ENCODE measurements around the gene ETS1. TPM values are rescaled to one million over a fixed set of nuclear protein-coding genes. Genes with fewer than 3 reads are reported as not detected.

The ETS1 gene
- total and polyA plus RNA-seq, 5 experiments from 2014 or later: 407 to 962 (median 433) TPM

DNA sequence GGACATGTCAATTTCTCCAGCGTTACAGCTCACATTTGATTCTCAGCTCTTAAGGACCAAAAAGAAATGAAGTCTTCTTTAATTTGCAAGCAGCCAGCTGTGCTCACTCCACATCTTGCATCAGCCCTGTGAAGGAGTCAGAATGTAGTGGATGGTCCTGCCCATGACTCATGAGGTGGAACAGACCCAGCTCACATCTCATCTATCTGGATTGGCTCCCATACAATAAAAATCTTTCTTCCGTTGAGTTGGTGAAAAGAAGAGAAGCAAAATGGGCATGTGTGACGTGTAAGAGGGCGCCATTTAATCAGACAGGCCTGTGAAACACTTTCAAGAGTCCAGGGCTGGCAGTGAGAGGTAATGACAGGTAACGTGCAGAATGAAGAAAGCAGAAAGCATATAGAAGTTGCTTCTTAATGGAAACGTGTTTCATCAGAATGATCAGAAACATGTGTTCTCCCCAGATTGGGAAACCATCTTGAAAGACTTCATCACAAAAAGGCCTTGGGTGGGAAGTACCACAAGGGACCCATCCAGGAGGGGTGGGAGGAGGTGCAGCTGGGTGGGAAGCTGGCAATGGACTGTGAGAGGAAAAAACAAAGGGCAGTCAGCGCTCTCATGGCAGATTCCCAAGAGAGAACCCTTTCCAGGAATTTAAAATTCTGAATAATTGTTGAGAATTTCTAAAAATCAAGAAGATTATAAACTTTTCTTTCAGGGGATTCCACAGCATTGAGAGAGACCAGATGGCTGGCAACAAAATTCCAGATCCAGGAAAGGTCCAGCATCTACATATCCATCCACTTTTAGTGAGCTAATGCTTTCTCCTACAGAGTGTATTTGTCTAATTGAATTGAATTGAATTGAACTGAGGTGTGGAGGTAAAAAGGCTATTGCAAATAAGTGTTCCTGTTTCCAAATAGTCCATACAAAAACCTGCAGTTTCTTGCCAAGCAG is 57.0 kb downstream of the ETS1 start:
- Mint-ChIP-seq H3K4me1 (peaks cover 39 to 68% (median 61%) of the 10 kb centered on the region in 4 donors), H3K27ac (peak overlapping the region in 4 of 10 donors; percentile 40 to 94 (median 76))
- POLR2A ChIA-PET: interaction anchor here (0.8 to 17.9 kb wide), 7 partner anchors 10 to 94 kb away, joined by 3 to 476 read pairs (median 7); no protein-coding TSS in a partner anchor

DNA sequence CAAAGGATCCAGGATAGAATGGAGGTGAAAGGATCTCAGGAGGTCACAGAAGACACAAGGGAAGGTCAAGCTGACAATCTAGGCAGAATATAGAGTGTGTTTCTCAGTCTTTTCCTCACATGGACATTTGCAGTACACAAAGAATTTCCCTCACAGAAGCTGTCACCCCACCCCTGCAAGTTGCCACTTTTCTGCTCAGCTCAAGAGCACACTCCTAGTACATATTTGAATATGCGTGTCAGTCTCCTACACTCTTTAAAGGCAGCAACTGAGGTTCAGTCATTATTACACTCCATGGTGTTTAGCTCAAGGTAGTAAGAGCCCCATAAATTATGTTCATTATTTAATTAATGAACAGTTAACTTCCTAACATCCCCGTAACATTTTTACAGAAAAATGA is 59.1 kb downstream of the ETS1 start:
- no peaks in the 10 kb centered on the region for H3K27me3 Mint-ChIP-seq
- H3K4me1 Mint-ChIP-seq: peaks cover 43 to 73% (median 69%) of the 10 kb centered on the region in 4 donors
- ATAC-seq: no peak
- H3K9me3 Mint-ChIP-seq: peaks cover 0 to 2% (median 0%) of the 10 kb centered on the region in 9 donors
- H3K4me3 Mint-ChIP-seq: peak overlapping the region in 7 of 10 donors; percentile 11 to 80 (median 36)
- POLR2A ChIA-PET: interaction anchor here (0.7 to 17.9 kb wide), 6 partner anchors 10 to 96 kb away, joined by 3 to 476 read pairs (median 4); no protein-coding TSS in a partner anchor
- peak overlapping the region; percentile 93 to 98 (median 96) for H3K27ac Mint-ChIP-seq
- H3K36me3 Mint-ChIP-seq: no peaks in the 10 kb centered on the region
- DNase-seq: no peak

More for the DNA sequence above, 57.0 kb downstream of the ETS1 start:
- ATAC-seq (no peak), DNase-seq (no peak)
- H3K27me3 Mint-ChIP-seq: no peaks in the 10 kb centered on the region
- no peak overlapping the region for H3K4me3 Mint-ChIP-seq
- no peaks in the 10 kb centered on the region for H3K36me3 Mint-ChIP-seq
- H3K9me3 Mint-ChIP-seq: peaks cover 0 to 2% (median 0%) of the 10 kb centered on the region in 9 donors

DNA sequence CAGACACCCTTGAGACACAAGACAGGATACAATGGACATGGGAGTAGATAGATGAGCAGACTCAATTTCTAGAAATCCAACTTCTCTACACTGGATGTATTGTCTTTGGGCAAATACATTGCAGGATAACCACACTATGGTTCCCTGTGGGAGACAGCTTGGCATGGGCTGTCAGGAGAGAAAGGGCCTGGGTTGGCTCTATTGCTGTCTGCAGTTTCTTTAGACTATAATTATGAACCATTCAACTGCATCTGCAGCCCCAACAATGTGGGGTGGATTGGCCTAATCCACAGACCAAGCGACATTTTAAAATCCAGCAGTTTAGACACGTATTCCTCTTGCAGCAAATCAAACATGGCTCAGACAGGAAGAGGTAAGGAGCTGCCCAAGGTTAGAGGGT is 60.3 kb downstream of the ETS1 start:
- Mint-ChIP-seq H3K9me3 (peaks cover 0 to 2% (median 0%) of the 10 kb centered on the region in 9 donors), H3K27ac (peak overlapping the region; percentile 93 to 98 (median 96)), H3K4me3 (peak overlapping the region in 9 of 10 donors; percentile 26 to 80 (median 55)), H3K4me1 (peaks cover 40 to 79% (median 71%) of the 10 kb centered on the region in 4 donors), H3K27me3 (no peaks in the 10 kb centered on the region), H3K36me3 (peaks cover 0 to 2% (median 0%) of the 10 kb centered on the region in 3 donors)
- POLR2A ChIA-PET: interaction anchor here (0.8 to 17.9 kb wide), 9 partner anchors 9 to 97 kb away, joined by 3 to 476 read pairs (median 17); no protein-coding TSS in a partner anchor
- no peak for ATAC-seq
- DNase-seq: no peak

DNA sequence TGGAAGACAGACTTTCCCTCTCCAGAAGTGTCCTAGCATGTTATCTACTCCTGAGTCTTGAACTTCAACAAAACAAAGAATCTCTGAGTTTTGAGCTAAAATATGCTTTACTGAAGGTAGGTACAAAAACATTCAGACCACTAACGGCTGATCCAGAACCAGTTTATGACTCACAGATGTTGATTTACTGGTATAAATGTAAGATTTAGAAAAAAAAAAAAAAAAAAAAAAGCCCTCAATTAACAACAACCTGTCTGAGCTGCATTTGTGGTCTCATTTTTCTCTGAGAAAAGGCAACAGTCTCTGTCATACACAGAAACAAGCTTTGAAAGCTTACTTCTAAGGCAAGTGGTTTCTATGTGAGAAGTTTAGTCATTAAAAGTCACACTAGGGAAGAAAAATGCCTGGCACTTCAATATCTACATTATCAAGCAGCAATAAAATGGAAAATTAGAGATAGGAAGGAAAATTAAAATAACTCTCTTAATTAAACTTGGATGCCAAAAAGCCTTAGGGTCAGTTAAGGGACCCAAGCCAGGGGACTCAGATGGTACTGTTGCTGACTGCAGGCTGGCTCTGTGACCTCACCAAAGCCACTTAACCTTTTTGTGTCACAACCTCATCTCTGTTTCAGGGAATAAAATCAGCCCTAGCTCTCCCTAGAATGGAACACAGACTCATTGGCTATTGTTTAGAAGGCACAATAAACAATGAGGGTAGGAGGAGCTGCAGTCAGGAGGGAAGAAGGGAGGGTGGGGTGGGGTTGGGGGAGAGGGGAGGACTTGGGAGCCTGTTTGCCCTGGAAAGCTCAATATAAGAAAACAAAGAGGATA is 61.7 kb downstream of the ETS1 start:
- POLR2A ChIA-PET: interaction anchor here (0.6 to 17.9 kb wide), 28 partner anchors 8 to 353 kb away, joined by 3 to 476 read pairs (median 5); no protein-coding TSS in a partner anchor
- Mint-ChIP-seq H3K36me3 (peaks cover 10 to 12% (median 12%) of the 10 kb centered on the region in 3 donors), H3K4me1 (peaks cover 40 to 79% (median 71%) of the 10 kb centered on the region in 4 donors), H3K27me3 (no peaks in the 10 kb centered on the region), H3K9me3 (peaks cover 0 to 2% (median 0%) of the 10 kb centered on the region in 9 donors), H3K4me3 (peak overlapping the region; percentile 55 to 81 (median 64)), H3K27ac (peak overlapping the region; percentile 93 to 98 (median 96))
- DNase-seq: peak in 6 of 10 donors; percentile 41 to 87 (median 71)
- peak; percentile 54 to 63 for ATAC-seq

DNA sequence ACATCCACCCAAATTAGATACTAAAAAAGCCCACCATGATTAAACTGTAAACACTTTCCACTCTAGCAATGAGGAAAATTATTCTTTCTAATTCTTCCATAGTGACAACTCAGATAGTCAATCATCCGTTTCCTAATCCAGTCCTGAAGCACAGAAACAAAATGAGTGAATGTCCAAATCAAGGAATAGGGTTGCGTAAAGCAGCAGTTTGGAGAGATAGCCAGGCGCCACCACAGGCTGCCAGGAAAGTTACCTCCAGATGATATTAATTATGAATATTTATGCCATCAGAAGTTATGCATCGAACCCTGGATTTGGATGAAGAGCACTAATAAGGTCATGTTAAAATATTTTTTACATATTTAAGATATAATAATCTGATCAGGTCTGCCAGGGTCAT is 63.2 kb downstream of the ETS1 start:
- Mint-ChIP-seq H3K27me3 (no peaks in the 10 kb centered on the region), H3K36me3 (peaks cover 23 to 26% (median 25%) of the 10 kb centered on the region in 3 donors), H3K4me1 (peaks cover 37 to 66% (median 62%) of the 10 kb centered on the region in 4 donors), H3K4me3 (peak overlapping the region; percentile 88 to 99 (median 98)), H3K9me3 (no peaks in the 10 kb centered on the region), H3K27ac (peak overlapping the region; percentile 93 to 100 (median 96))
- POLR2A ChIA-PET: interaction anchor here (1.5 to 28.4 kb wide), 9 partner anchors 10 to 221 kb away, joined by 7 to 603 read pairs (median 161); no protein-coding TSS in a partner anchor
- ATAC-seq (no peak), DNase-seq (no peak)

DNA sequence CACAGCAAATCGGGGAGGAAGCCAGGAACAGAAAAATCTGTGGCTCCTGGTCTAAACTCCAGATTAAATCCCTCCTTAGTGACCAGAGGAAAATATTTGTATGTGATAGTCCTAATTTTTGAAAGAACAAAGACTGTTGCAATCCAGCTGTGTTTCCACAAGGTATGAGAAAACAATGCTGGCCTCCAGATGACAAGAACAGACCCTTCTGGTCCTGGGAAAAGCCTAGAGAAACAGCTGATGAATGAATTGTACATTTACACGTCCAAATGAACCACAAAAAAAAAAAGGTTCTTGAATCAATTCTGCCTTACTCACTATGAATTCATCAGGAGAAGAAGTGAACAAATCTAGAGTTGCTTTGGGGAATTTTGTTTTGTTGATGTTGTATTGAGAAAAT is 63.7 kb downstream of the ETS1 start:
- ATAC-seq (no peak), DNase-seq (no peak)
- POLR2A ChIA-PET: interaction anchor here (0.7 to 28.4 kb wide), 21 partner anchors 9 to 233 kb away, joined by 3 to 603 read pairs (median 8); partner anchors contain the start of gene FLI1
- H3K27me3 Mint-ChIP-seq: no peaks in the 10 kb centered on the region
- no peaks in the 10 kb centered on the region for H3K9me3 Mint-ChIP-seq
- peak overlapping the region; percentile 88 to 99 (median 98) for H3K4me3 Mint-ChIP-seq
- peaks cover 28 to 31% (median 31%) of the 10 kb centered on the region in 3 donors for H3K36me3 Mint-ChIP-seq
- H3K27ac Mint-ChIP-seq: peak overlapping the region; percentile 93 to 100 (median 96)
- H3K4me1 Mint-ChIP-seq: peaks cover 35 to 66% (median 58%) of the 10 kb centered on the region in 4 donors

DNA sequence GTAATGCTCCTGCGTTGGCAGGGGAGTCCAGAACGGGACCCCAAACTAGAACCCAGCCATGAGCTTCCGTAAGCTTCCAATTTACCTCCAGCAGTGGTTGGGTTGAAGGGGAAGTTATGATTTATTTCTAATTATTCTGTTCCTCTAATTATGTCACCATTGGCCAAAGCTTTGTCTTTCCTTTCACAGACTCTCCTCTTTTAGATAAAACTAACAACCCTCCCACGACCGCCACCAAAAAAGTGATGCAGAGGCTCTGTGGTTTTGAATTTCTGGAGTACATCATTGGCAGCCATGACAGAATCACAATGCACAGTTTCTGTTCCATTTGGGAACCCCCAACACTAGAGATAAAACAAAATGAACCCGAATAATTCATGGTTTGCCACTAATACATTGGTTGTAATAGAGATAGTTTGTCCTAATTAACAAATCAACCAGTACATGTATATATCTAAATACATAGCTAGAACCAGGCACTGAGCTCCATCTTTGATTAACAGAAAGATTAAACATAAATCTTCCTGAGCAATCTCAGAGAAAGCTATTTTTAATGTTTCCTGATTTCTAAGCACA is 64.3 kb downstream of the ETS1 start:
- Mint-ChIP-seq H3K4me1 (peaks cover 33 to 66% (median 54%) of the 10 kb centered on the region in 4 donors), H3K27ac (peak overlapping the region; percentile 93 to 100 (median 96)), H3K36me3 (peaks cover 34 to 37% (median 37%) of the 10 kb centered on the region in 3 donors), H3K27me3 (no peaks in the 10 kb centered on the region), H3K4me3 (peak overlapping the region; percentile 88 to 99 (median 98)), H3K9me3 (no peaks in the 10 kb centered on the region)
- ATAC-seq: peak; percentile 13 to 16
- peak in 8 of 10 donors; percentile 59 to 78 (median 70) for DNase-seq
- POLR2A ChIA-PET: interaction anchor here (0.6 to 28.4 kb wide), 26 partner anchors 8 to 233 kb away, joined by 3 to 603 read pairs (median 7); partner anchors contain the start of gene FLI1

DNA sequence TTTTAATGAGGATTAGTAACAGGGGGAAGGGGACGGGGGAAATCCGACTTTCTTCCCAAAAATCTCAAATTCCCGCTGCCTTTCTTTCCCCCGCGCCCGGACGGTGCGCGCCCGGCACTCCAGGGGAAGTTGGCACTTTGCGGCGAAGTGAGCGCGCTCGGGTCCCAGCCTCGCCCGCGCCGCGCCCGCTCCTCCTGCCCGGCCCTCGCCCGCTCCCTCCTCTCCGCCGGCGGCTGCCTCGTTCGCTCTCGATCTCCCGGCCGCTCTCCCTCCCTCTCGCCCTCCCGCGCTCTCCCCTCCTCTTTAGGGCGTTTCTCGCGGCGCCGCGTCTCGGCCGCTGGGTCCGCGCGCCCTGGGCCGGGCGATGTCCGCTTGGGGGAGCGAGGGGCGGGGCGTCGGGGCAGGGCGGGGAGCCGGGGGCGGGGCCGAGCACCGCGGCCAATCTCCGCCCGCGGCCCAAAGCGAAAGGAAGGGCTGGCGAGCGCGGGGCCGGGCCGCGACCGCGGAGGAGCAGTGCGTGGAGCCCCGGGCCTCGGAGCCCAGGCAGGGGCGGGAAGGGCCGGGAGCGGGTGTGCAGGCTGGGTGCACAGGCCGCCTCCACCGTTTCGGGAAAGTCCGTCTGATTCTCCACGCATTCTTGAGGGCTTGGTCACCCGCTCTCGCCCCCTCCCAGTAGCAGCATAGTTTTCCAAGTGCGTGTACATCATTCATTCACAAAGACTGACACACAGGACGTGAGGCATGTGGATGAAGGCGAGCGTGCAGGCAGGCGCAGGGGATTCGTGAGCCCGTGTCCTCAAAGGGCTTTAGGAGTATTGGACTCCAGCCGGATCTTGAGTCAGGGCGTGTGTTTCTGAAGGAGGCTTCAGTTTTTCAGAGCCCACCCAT is 65.1 kb downstream of the ETS1 start:
- no peaks in the 10 kb centered on the region for H3K9me3 Mint-ChIP-seq
- peak overlapping the region; percentile 93 to 100 (median 96) for H3K27ac Mint-ChIP-seq
- peaks cover 42 to 45% (median 44%) of the 10 kb centered on the region in 3 donors for H3K36me3 Mint-ChIP-seq
- no peaks in the 10 kb centered on the region for H3K27me3 Mint-ChIP-seq
- H3K4me1 Mint-ChIP-seq: peaks cover 30 to 65% (median 50%) of the 10 kb centered on the region in 4 donors
- POLR2A ChIA-PET: interaction anchor here (0.6 to 28.4 kb wide), 33 partner anchors 8 to 308 kb away, joined by 3 to 603 read pairs (median 7); partner anchors contain the start of gene FLI1
- ATAC-seq (peak; percentile 59 to 65), DNase-seq (peak; percentile 69 to 91 (median 85))
- peak overlapping the region; percentile 89 to 99 (median 98) for H3K4me3 Mint-ChIP-seq

DNA sequence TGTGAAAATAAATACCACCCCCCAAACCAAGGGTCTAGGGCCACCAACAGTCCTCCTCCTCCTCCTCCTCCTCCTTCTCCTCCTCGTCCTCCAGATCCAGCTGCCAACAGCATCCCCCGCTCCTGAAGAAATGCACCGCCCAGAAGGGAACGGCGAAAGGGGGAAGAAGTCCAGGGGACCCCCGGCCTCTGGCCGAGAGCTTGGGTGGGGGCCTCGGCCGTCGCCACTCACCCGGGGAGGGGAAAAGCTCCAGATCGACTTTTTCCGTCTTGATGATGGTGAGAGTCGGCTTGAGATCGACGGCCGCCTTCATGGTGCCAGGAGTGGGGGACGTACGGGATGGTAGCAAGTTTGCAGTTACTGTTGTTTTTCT is 65.7 kb downstream of the ETS1 start:
- H3K9me3 Mint-ChIP-seq: no peaks in the 10 kb centered on the region
- no peaks in the 10 kb centered on the region for H3K27me3 Mint-ChIP-seq
- H3K4me3 Mint-ChIP-seq: peak overlapping the region; percentile 89 to 99 (median 98)
- POLR2A ChIA-PET: interaction anchor here (0.6 to 28.4 kb wide), 17 partner anchors 17 to 309 kb away, joined by 3 to 603 read pairs (median 16); no protein-coding TSS in a partner anchor
- H3K4me1 Mint-ChIP-seq: peaks cover 26 to 65% (median 47%) of the 10 kb centered on the region in 4 donors
- peak in 1 of 10 donors; percentile 69 for DNase-seq
- peak; percentile 1 to 4 for ATAC-seq
- H3K36me3 Mint-ChIP-seq: peaks cover 48 to 51% (median 50%) of the 10 kb centered on the region in 3 donors
- peak overlapping the region; percentile 93 to 100 (median 96) for H3K27ac Mint-ChIP-seq

DNA sequence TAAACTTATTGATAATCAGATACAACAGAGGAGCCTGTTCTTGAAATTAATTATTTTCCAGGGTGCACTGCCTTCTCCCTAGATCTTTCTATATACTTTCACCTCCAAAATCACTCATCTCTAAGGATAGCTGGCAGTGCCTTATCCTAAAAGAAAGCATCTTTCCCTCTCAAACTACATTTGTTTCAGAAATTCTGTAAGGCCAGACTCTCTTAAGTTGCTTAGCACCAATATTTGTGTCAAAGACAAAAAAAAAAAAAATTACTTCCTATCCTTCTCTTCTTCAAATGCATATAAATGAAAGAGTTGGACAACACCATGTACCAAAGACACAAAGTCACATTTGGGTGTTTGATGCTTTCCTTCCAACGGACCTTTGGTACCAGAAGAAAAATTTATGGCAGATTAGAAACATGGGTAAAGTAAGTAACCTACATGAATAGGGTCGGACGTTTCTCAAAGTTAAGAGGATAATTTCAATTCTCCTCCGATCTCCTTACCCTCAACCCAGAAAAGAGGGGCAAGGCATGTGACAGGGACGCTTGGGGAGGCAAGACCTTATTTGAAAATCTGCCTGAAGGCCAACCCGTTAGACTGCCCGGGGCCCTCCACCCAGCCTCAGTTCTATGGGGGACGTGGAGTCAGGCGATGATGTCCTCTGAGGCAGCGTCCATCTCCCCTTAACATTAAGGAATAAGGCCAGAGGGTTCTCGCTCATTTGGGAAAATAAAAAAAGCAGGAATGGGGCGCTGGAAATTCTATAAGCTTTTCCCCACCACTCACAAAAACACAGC is 66.3 kb downstream of the ETS1 start:
- DNase-seq: peak in 5 of 10 donors; percentile 42 to 66 (median 58)

More for the DNA sequence above, 66.3 kb downstream of the ETS1 start:
- POLR2A ChIA-PET: interaction anchor here (0.6 to 28.4 kb wide), 22 partner anchors 9 to 309 kb away, joined by 3 to 603 read pairs (median 8); no protein-coding TSS in a partner anchor
- H3K4me1 Mint-ChIP-seq: peaks cover 23 to 65% (median 45%) of the 10 kb centered on the region in 4 donors
- no peaks in the 10 kb centered on the region for H3K9me3 Mint-ChIP-seq
- H3K27ac Mint-ChIP-seq: peak overlapping the region; percentile 93 to 100 (median 96)
- H3K4me3 Mint-ChIP-seq: peak overlapping the region; percentile 89 to 99 (median 98)
- no peaks in the 10 kb centered on the region for H3K27me3 Mint-ChIP-seq
- H3K36me3 Mint-ChIP-seq: peaks cover 54 to 57% (median 56%) of the 10 kb centered on the region in 3 donors
- no peak for ATAC-seq

All from naive thymus-derived CD8-positive, alpha-beta T cell (primary cell).